ENCODE measurements around the gene SHF. TPM values are rescaled to one million over a fixed set of nuclear protein-coding genes. Genes with fewer than 3 reads are reported as not detected.

Gene SHF
- total and polyA plus RNA-seq, 2 of the 4 experiments (the other 2 are of a cell fraction) = 1.8 to 3.5 TPM

GRCh38 chr15:45231864-45232562, 44.2 kb upstream of the SHF start:
- H3K14ac ChIP-seq (replicated peaks; ENCODE audit: low read depth, low read length) = no peak overlapping the region
- no peaks in the 10 kb centered on the region for H3K27me3 ChIP-seq (ENCODE audit: control insufficient read depth, insufficient read depth, low read length)
- no peak overlapping the region for H4K8ac ChIP-seq (ENCODE audit: low read depth in 2 of 2, low read length in 2 of 2)
- H3K36me3 ChIP-seq (ENCODE audit: control insufficient read depth, insufficient read depth, low read length) = no peaks in the 10 kb centered on the region
- no peak overlapping the region for H3K4me2 ChIP-seq (ENCODE audit: low read depth, low read length)
- no peak overlapping the region for H2BK20ac ChIP-seq (ENCODE audit: low read depth, low read length)
- no peak overlapping the region for H3K27ac ChIP-seq (ENCODE audit: insufficient read depth, low read length)
- H3K23ac ChIP-seq (ENCODE audit: low read depth, low read length) = no peak overlapping the region
- no peak for DNase-seq
- no peak overlapping the region for H3K4me3 ChIP-seq (ENCODE audit: insufficient read depth, low read depth, low read length)
- intact Hi-C loops (cut with micrococcal nuclease) (no loop called here), in situ Hi-C loops (cut with MboI; ENCODE audit: low sequenced_read_pairs) (no loop called here), dilution Hi-C loops (cut with HindIII; ENCODE audit: low sequenced_read_pairs, unreplicated experiment) (no loop called here)
- ChIA-PET CTCF (no interaction called here), POLR2A (ENCODE audit: unreplicated experiment) (no interaction called here)
- BruUV-seq (replicated peaks) = no TSS peak
- H3K9me1 ChIP-seq (ENCODE audit: insufficient read depth, low read length) = no peaks in the 10 kb centered on the region
- H3K79me1 ChIP-seq (ENCODE audit: low read depth in 1 of 2, low read length in 2 of 2) = no peaks in the 10 kb centered on the region
- H4K20me1 ChIP-seq (ENCODE audit: insufficient read depth, low read length) = no peaks in the 10 kb centered on the region
- H3K4ac ChIP-seq (ENCODE audit: low read depth, low read length) = no peak overlapping the region
- no peak overlapping the region for H2AK5ac ChIP-seq (ENCODE audit: low read depth, low read length)
- no peak for ATAC-seq (ENCODE audit: low read depth)
- no peak overlapping the region for H3K9ac ChIP-seq (ENCODE audit: low read depth, low read length)
- H2BK120ac ChIP-seq (ENCODE audit: low read depth, low read length) = no peak overlapping the region
- H2AFZ ChIP-seq (replicated peaks; ENCODE audit: low read length, poor library complexity) = no peak overlapping the region
- H3K18ac ChIP-seq (ENCODE audit: low read depth, low read length) = no peak overlapping the region
- H3K56ac ChIP-seq (ENCODE audit: extremely low read depth, insufficient read depth, low read length) = no peak overlapping the region
- WGBS, 2 experiments (ENCODE audit: extremely low coverage in 2 of 2, insufficient read length in 1 of 2) = no CpG with 5 or more reads among the region's 4 CpGs
- no peak overlapping the region for H2AK9ac ChIP-seq (replicated peaks; ENCODE audit: low read depth, low read length, poor library complexity)
- H2BK15ac ChIP-seq (ENCODE audit: low read depth, low read length) = no peak overlapping the region
- H3K9me3 ChIP-seq (ENCODE audit: control insufficient read depth, insufficient read depth, low read length) = no peaks in the 10 kb centered on the region
- TF ChIP-seq NFE2L2 (IDR thresholded peaks at IDR 0.05; ENCODE audit: low read depth, low read length) (no peak), POLR2A (IDR thresholded peaks at IDR 0.05; ENCODE audit: low read depth, low read length) (no peak), CTCF (conservative IDR thresholded peaks at IDR 0.05; ENCODE audit: low read depth, low read length) (no peak), SMC3 (IDR thresholded peaks at IDR 0.05; ENCODE audit: low read depth, low read length) (no peak), CHD1 (IDR thresholded peaks at IDR 0.05; ENCODE audit: low read depth, low read length) (no peak), RAD21 (IDR thresholded peaks at IDR 0.05; ENCODE audit: low read length) (no peak), ELK1 (IDR thresholded peaks at IDR 0.05; ENCODE audit: borderline replicate concordance, low read depth, low read length) (no peak), BHLHE40 (IDR thresholded peaks at IDR 0.05; ENCODE audit: low read depth, low read length) (no peak), RCOR1 (IDR thresholded peaks at IDR 0.05; ENCODE audit: insufficient replicate concordance, low read length) (no peak), CEBPB (IDR thresholded peaks at IDR 0.05; ENCODE audit: low read depth, low read length) (no peak), MAFK (IDR thresholded peaks at IDR 0.05; ENCODE audit: low read depth, low read length) (no peak), MXI1 (IDR thresholded peaks at IDR 0.05; ENCODE audit: borderline replicate concordance, low read depth, low read length) (no peak), FOS (IDR thresholded peaks at IDR 0.05; ENCODE audit: low read depth, low read length) (no peak), USF2 (IDR thresholded peaks at IDR 0.05; ENCODE audit: low read depth, low read length) (no peak), MAZ (IDR thresholded peaks at IDR 0.05; ENCODE audit: borderline replicate concordance, low read depth, low read length) (no peak), RFX5 (IDR thresholded peaks at IDR 0.05; ENCODE audit: low read depth, low read length) (no peak)
- no peak overlapping the region for H4K5ac ChIP-seq (ENCODE audit: low read depth, low read length)
- no peak overlapping the region for H2BK5ac ChIP-seq (ENCODE audit: low read depth, low read length, poor library complexity, severe bottlenecking)
- no peak overlapping the region for H4K91ac ChIP-seq (ENCODE audit: insufficient read depth, low read depth, low read length)
- no peaks in the 10 kb centered on the region for H3K4me1 ChIP-seq (ENCODE audit: control insufficient read depth, insufficient read depth, low read length)
